H1 (cell line): Measurements from ENCODE around the gene SCN8A.
A peak's percentile ranks its signal among the peaks of the same experiment; 100 is the strongest.

Experiments used
- CBX5 ChIP-seq: fragments of 300-800, 300-1000 bp; sonication (generic); IDR thresholded peaks from 2 replicates; pipeline ENCODE4 v1.7.1; 2016; ENCODE audit warnings: antibody characterized with exemption, low read length, low read depth
- CTCF ChIP-seq, 3 experiments: IDR thresholded peaks; 1 replicate in 2 of 3; 2 replicates in 1 of 3; pipeline versions ENCODE4 v1.5.1 to v1.6.1; 2011; ENCODE audit warnings: low read length in 3 of 3, mild to moderate bottlenecking in 3 of 3, inconsistent platforms in 2 of 3, low read depth in 1 of 3, moderate library complexity in 1 of 3; ENCODE audit not compliant: insufficient read depth in 1 of 3; ENCODE audit errors: control extremely low read depth in 1 of 3
- E2F6 ChIP-seq: IDR thresholded peaks from 2 replicates; pipeline ENCODE4 v1.6.1; 2012; ENCODE audit warnings: inconsistent platforms
- EP300 ChIP-seq, 2 experiments: IDR thresholded peaks; 1 replicate in 1 of 2; 2 replicates in 1 of 2; pipeline ENCODE4 v1.6.1; 2011 to 2012; ENCODE audit warnings: low read depth in 2 of 2, low read length in 2 of 2, mild to moderate bottlenecking in 2 of 2, borderline replicate concordance in 1 of 2, inconsistent platforms in 1 of 2, moderate library complexity in 1 of 2
- EZH2 ChIP-seq: fragments of 200-600 bp; sonication (generic); IDR thresholded peaks from 2 replicates; pipeline ENCODE4 v1.7.1; 2012; ENCODE audit warnings: low read depth, mild to moderate bottlenecking, moderate library complexity, low read length, inconsistent platforms; ENCODE audit not compliant: severe bottlenecking
- HDAC2 ChIP-seq, 2 experiments: fragments of 300-600 bp in 1 of 2; sonication (generic) in 1 of 2; IDR thresholded peaks; 2 replicates each; pipeline ENCODE4 v1.6.1; 2011 to 2012; ENCODE audit warnings: low read depth in 2 of 2, low read length in 2 of 2, mild to moderate bottlenecking in 2 of 2, moderate library complexity in 2 of 2, borderline replicate concordance in 1 of 2, inconsistent platforms in 1 of 2
- POLR2AphosphoS5 ChIP-seq: IDR thresholded peaks from 2 replicates; pipeline ENCODE4 v1.6.1; 2011; ENCODE audit warnings: low read depth, low read length
- SP2 ChIP-seq: IDR thresholded peaks from 2 replicates; pipeline ENCODE4 v1.6.1; 2012; ENCODE audit warnings: mild to moderate bottlenecking, low read length, inconsistent platforms
- TAF1 ChIP-seq: IDR thresholded peaks from 2 replicates; pipeline ENCODE4 v1.6.1; 2011; ENCODE audit warnings: mild to moderate bottlenecking, low read depth, low read length

GRCh38 chr12:51815571-51815970 lies 224.5 kb downstream of the SCN8A start:
- TF ChIP-seq CTCF (IDR thresholded peaks at IDR 0.05; ENCODE audit: control extremely low read depth in 1 of 3, insufficient read depth in 1 of 3, low read depth in 1 of 3, low read length in 3 of 3) (peak; percentile 30 to 46 (median 32)), E2F6 (no peak), EZH2 (no peak), TAF1 (no peak), EP300 (IDR thresholded peaks at IDR 0.05; ENCODE audit: borderline replicate concordance in 1 of 2, low read depth in 2 of 2, low read length in 2 of 2) (no peak), CBX5 (no peak), POLR2AphosphoS5 (no peak), HDAC2 (IDR thresholded peaks at IDR 0.05; ENCODE audit: borderline replicate concordance in 1 of 2, low read depth in 2 of 2, low read length in 2 of 2) (no peak), SP2 (no peak)
